NCI-H187 treated with DMSO at 0.1 percent for 48 hours (cell line): ENCODE measurements around the gene EFCAB8.
"Not testable (repeated sequence)": the region's sequence is repeated elsewhere in the genome, so short reads cannot be mapped to it uniquely, and the experiment has no call there.

ENCODE experiments used
- DNase-seq: peaks from one replicate; lab custom pipeline; 2025; lab: John Stamatoyannopoulos, UW

EFCAB8 gene

DNA sequence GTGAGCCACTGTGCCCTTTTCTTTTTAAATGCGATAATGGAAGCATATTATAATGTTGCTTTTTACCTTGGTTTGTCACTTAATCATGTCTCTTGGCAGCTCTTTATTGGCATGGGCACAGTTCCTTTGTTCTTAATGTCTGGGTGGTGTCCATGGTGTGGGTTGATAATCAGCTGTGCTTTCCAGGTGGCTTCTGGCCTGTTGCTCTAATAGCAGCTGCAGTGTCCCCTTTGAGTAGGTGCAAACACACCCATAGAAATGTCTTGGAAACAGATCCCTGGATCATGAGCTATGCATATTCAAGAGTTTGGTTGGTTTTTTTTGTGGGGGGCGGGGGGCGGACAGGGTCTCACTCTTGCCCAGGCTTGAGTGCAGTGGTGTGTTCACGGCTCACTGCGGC is 29.9 kb downstream of the EFCAB8 start:
- no peak for DNase-seq

DNA sequence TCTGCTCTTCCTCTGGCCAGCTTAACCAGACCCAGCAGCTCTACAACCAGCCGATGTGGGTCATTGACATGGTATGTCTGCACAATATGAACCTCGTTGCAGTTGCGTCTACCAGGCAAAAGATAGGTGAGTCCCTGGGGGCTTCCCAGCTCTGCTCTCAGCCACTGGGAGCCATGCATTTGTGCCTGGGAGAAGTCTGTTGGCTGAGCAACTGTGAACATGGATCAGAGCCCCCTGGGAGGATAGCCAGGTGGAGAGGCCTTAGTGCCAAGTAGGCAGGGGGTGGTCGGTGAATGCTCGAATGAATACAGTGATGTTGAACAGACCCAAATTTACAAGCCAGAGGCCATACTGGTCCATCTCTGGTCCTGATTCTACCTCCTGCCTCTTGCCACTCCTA is 30.6 kb downstream of the EFCAB8 start:
- no peak for DNase-seq

DNA sequence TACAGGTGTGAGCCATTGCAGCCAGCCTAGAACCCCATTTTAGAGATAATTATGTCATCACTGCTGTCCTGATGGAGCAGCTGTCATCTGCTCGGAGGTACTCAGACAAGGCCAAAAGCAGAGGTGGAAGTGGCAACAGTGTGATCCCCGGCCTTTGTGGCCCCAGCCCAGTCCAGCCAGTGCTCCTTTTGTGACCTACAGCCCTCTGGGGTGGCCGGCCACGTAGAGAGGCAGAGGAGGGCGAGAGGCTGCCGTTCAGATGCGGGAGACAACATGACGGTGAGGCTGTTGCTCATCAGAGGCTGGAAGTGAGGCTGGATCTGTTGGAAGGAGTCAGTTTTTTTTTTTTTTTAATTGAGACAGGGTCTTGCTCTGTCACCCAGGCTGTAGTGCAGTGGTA is 32.8 kb downstream of the EFCAB8 start:
- no peak for DNase-seq

DNA sequence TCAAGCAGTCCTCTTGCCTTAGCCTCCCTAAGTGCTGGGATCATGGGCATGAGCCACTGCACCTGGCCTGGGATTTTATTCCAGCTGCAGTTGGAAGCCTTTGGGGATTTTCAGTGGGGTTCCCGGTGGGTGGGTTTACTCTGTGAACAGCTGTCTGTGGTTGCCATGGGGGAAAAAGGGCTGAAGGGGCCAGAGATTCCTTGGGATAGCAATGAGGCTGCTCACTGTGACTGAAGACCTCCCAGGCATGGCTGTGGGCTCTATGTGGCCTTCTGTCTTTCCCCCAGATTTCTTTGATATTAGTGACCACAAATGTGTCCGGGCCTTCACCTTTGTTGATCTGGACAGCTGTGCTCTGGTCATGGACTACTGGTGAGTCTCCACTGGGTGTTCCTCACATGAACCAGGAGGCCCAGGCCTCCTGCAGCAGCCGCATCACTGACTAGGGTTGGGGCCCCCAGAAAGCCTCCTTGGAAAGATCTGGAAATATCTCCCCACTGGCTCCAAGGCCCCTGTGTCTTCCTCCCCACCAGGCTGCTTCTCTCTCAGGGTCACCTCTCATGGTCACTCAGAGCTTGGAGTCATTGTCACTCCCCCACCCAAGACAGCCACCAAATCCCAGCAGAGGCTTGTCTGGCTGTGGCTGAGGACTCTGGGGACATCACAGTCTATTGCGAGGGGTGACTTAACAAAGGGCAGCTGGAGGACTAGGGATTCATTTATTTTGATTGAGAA is 33.4 kb downstream of the EFCAB8 start:
- DNase-seq, result no peak

DNA sequence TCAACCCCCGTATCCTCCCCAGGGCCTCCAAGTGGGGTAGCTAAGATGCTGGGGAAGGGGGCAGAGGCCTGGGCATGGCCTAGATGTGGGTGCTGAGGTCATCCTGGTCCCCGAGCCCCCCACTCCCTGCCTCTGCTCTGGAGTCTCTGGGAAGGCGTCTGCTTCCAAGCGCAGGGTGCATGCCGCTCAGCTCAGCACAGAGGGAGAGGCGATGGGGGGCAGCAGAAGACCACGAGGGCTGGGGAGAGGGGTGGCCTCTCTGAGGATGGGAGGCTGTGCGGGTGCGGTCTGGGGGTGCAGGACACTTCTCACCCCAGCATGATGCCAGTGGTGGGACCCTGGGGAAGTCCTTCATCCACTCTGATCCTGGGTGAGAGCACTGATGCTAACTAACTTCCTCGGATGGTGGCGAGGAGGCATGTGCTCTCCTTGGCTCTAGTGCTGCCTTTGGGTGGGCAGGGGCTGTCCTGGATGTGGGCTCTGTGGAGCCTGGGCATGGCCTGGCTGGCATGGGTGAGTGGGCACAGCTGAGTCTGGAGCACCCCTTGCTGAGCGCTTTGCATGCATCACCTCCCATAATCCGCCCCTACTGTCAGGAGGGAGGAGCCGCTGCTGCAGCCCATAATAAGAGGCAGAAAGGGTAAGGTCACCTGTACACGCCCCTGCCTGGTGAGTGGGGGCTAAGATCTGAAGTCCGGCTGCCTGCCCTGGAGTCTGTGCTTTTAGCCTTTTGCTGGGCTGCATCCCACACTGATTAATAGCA is 34.7 kb downstream of the EFCAB8 start:
- no peak for DNase-seq

DNA sequence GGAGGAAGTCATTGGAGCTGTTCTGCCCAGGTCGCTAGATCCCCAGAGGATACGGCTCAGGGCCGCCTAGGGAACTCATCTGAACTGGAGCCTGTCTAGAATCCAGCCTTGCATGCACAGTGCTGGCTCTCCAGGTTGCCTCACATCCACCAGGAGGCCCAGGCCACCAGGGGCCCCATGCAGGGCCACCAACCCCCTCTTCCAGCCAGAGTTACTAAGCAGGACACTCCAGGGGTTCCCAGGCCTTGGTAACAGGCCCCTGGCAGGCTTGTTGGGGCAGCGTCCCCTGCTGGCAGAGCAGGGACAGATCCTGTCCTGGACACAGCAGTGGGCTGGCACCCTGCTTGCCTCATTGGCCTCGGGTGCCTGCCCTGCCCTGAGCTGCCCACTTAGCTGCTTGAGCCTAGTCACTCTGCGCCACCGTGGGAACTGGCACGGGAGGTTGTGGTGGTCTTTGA is 35.3 kb downstream of the EFCAB8 start:
- DNase-seq, result no peak

DNA sequence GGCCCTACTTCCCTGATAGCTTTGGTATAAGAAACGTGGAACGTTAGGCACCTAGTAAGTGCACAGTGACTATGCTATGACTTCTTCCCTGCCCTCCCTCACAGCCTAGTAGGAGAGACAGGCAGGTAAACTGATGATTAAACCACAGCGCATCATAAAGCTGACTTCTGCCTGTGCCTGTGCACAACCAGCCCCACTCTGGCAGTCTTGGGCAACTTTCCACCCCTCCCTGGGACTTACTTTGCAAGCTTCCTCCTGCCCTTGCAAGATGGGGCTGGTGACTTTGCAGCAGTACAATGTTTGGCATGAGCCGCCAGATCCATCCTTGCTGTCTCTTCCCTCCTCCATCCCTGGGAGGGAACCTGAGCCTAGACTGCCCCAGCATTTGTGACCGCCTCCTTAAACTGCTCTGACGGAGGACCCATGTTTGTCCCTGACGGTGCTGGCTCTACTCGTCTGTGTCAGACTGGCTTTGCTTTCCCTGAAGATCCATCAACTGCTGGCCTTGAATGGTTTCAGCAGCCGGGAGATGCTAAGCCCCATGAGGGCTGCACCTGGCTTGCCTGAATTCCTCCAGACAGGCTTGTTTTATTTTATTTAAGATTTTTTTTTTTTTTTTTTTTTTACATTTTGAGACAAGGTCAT is 36.1 kb downstream of the EFCAB8 start:
- DNase-seq, result no peak

DNA sequence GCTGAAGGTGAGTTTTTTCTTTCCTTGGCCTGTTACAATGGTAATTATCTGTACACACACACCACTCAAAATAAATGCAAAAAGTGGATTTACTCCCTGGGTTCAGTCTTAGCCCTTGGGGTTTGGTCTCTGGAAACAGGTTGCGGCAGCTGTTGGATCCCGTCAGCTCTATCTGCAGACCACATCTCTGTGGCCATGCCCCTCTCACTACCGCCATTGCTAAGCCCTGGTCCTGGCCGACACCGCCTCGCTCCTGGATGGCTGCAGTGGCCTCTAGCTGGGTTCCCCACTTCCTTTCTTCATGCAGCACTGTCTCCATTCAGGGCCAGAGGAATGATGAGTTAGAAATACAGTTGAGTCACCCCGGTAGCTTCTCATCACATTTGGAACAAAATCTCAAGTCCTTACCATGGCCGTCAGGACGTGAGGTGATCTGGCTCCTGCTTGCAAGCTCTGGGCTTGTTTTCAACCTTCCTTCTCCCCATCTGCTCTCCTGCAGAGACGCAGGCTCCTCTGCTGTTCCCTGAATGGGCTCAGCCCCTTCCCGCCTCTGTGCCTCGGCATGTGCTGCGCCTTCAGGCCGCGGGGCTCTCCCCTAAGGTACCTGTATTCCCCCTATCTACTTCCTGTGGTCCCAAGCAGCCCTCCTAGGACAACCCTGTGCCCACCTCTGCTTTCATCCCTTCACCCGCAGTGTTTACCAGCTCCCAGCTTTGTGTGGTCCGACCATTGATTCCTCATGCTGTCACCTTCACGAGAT is 38.0 kb downstream of the EFCAB8 start:
- no peak for DNase-seq

DNA sequence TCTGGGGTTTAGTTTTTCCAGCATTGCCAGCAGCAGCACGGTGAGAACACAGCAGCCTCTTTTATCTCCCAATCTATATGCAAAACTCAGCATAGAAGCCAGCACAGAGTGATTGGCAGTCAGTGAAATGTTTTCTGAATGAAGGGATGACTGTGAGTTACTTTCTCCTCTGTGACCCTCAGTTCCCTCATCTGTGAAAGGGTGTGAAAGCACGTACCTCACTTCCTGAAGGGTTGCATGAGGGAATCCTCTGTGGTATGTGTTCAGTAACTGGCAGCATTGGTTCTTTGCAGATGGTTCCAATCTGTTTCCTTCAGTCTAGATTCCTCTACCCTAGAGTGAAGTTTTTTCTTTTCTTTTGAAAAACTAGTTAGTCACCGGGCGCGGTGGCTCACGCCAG is 40.0 kb downstream of the EFCAB8 start:
- no peak for DNase-seq

DNA sequence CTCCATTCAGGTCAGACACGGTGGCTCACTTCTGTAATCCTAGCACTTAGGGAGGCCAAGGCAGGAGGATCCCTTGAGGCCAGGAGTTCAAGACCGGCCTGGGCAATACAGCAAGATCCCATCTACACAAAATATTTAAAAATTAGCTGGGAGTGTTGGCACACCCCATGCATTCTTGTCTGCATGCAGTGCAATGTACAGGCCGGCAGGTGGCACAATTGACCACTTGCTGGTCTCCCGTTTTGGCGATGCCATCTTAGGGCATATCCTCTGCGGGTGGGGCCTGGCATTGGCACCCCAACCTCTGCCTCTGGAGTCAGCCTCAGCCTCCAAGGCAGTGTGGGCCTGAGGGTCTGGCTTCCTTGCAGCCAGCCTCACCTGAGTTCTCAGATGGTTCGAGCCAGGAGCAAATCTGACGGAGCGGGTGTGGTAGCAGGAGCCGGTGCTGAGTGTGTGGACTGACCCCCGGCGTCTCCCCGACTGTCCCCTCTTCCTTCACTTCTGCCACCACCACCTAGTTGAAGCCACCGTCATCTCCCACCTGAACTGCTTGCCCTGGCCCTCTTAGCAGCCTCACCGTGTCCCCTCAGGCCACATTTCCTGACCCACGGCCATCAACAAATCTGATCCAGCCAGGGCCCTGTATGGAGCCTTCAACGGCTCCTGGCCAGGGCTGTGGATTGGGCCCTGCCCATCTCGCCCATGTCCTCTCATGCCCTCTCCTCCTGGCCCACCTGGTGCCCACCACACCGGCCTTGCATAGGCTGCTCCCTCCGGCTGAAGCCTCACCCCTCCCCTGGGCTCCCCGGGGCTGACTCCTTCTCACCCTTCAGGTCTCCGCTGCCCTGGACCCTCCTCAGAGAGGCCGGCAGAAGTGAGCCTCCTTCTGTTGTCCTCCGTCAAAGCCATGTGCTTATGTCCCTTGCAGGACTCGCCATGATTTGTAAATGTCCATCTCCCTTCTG is 44.0 kb downstream of the EFCAB8 start:
- DNase-seq, result no peak

DNA sequence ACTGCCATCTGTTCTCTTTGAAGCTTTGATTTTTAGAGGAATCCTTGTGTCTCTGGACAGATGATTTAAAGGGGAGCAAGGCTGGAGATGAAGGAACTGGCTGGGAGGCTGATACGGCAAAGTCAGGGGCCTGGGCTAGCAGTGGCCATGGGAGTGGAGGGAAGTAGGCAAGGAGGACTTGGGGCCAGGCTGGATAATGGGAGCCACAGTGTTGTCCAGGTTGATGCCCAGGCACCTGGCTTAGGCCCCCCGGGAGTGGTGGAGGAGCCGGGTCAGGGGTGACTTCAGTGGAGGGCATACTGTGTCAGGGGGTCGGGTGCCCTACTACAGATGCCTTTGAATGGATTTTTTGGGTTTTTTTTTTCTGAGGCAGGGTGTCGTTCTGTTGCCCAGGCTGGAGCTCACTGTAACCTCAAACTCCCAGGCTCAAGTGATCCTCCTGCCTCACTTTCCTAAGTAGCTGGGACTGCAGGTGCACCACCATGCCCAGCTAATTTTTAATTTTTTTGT is 45.0 kb downstream of the EFCAB8 start:
- no peak for DNase-seq

DNA sequence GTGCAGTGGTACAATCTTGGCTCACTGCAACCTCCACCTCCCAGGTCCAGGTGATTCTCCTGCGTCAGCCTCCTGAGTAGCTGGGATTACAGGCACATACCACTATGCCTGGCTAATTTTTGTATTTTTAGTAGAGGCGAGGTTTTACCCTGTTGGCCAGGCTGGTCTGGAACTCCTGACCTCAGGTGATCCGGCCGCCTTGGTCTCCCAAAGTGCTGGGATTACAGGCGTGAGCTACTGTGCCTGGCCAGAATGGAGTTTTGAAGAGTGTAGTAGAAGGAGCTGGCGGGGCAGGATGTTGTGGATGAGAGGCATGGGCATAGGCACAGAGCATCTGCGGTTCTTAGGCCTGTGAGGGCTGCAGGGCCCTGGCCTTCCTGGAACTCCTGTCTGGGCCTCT is 46.0 kb downstream of the EFCAB8 start:
- DNase-seq, result not testable (repeated sequence)

DNA sequence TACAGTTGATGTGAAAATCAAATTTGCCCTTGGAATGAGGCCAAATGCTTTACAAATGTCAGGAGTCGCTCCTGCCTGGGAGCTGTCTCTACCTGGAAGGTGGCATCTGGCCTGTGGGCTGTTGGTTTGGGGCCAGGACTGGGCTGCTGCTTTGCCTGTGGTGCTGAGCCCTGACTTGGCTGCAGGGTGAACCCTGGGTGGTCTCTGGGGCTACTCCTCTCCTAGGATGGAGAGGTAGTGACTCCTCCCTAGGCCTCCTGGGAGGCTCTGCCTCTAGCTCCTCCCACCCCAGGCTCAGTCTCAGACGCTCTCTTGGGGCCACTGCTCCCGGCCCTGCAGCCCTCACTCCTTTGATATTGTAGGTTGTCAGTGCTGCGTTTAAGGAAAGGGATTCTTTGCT is 47.5 kb downstream of the EFCAB8 start:
- no peak for DNase-seq

DNA sequence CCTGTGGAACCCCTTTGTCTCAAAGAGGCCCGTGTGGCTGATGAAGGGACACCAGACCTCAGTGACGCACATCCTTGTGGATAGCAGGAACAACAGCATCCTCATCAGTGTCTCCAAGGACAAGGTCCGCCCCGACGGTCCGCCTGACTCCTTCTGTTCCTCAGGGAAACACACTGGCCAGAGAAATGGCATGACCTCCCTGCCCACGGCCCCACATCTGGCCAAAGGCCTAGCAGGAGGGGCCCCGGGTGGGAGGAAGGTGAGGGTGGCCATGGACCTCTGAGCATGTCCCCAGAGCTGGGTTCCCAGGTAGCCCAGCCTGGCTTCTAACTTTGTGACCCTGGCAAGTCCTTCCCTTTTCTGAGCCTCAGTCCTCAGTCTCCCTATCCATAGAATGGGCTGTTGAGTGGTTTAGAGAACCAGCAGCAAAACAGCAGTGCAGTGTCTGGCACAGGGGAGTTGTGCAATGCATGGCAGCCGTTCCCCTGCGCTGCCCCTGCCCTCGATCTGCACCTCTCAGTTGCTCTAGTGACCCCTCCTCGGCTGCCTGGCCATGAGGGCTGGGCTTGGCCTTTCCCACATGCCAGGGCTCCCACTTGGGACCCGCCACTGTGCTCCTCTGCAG is 48.3 kb downstream of the EFCAB8 start:
- no peak for DNase-seq

DNA sequence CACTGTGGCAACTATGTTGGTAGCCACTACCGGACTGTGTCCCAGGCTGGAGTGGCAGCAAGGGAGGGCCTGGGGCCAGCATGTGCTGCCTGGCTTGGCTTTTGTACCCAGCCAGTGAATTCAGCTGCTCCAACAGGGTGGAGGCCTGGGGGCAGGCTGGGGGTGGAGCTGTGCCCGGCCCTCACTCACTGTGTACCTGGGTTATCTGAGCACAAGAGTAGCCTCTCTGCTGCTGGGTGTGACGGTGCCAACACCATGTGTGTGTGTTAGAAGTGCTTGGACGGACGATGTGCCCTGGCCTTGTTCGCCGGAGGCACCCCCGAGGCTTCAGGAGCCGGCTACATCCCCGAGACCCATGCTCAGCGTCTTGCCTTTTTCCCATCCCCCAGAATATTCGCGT is 49.2 kb downstream of the EFCAB8 start:
- DNase-seq, result no peak

DNA sequence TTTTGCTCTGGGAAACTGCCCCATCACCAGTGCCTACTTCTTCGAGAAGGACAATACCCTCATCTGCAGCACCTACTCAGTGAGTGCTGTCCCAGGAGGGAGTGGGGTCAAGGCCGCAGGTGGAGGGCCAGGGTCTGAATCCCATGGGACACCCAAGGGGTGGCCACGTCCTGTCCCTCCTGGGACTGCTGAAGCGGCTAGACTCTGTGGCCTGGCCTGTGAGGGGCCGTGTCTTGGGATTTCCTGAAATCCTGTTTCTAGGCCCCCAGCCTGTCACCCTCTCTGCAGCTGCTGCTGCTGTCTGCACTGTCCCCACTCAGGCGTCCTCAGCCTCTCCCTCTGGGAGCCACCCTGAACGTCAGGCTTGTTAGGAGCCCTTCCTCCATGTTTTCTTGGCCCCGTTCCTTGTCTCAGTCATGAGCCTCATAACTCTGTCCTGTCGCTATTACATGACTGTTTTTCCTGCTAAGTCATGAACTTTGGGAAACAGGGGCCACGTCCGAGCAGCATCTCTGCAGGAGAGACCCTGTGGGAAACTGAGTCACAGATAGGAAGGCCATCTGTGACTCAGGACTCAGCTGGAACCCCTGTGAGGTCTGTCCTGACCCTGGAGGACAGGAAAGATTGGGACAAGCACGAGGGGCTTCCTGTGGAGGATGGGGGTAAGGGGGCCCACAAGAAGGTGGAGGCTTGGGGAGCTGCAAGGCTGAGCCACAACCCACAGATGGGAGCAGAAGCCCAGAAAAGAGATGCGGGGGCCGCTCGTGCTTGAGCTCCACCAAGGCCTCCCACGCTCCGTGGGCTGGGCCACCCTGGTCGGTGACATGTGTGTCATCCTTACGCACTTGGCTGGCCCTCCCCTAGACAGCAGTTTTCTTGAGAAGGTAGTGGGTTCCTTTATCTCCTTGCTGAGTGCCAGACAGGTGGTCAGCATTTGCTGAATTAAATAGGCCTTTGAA is 49.9 kb downstream of the EFCAB8 start:
- DNase-seq, result no peak

DNA sequence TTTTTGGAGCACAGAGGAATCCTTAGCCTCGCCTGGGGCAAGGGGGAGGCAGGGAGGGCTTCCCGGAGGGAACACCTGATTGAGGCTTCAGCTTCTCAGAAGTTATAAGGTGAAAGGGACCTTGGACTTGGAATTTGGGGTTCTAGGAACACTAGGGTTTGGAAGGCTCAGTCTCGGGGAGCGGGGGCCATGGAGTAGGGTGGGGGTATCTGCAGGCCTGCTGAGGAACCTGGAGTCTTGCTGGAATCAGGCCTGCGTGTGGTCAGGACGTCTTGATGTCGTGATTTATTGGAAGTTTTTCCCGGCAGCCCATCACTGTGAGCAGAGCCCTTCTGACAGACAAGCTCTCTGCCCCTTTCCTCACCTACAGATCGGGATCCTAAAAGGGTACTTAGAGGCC is 50.7 kb downstream of the EFCAB8 start:
- DNase-seq, result no peak

DNA sequence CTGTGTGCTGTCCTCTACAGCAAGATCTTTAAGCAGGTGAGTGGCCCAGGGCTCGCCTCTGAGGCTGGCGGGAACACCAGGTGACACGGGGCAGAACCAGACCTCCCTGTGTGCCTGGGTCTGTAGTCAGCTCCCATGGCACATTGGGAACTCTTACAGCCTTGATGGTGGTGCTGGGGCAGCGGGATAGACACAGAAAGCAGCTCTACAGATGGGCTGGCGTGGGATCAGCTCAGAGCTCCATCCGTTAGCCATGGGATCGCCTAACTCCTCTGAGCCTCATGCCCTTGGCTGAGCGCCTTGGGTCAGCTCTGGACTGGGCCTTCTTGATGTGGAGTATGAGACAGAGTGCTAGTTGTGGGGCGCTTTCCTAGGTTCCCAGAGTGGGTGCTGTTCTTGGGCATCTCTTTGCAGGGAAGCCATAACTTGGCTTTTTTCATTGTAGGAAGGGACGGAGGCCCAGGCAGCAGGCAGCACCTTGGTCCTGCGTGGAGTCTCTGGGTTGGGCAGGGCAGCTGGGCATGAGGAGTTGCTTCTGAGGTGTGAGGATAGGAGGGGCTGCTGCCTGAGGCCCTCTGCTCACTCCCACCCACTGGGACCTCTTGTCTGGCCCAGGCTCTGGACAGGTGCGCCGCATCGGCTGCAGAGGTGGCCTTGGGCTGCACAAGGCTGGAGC is 51.3 kb downstream of the EFCAB8 start:
- no peak for DNase-seq

DNA sequence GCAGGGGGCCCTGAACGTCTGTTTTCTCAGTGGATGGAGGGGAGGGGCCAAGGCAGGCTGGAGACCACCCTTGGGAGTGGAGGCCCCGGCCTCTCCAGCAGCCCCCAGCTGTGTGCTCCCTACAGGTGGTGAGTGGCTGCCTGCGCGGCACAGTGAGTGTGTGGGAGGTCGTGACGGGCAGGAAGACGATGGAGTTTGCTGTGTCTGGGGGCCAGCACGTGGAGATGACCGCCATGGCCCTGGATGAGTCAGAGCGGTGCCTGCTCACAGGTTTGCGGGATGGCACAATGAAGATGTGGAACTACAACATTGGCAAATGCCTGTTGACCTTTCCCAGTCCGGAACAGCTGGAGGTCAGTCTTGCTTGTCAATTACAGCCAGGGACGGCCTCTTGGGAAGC is 52.6 kb downstream of the EFCAB8 start:
- no peak for DNase-seq
